ENCODE results near the gene RAPGEF1.
A peak's percentile ranks its signal among the peaks of the same experiment; 100 is the strongest.

RAPGEF1 gene

DNA sequence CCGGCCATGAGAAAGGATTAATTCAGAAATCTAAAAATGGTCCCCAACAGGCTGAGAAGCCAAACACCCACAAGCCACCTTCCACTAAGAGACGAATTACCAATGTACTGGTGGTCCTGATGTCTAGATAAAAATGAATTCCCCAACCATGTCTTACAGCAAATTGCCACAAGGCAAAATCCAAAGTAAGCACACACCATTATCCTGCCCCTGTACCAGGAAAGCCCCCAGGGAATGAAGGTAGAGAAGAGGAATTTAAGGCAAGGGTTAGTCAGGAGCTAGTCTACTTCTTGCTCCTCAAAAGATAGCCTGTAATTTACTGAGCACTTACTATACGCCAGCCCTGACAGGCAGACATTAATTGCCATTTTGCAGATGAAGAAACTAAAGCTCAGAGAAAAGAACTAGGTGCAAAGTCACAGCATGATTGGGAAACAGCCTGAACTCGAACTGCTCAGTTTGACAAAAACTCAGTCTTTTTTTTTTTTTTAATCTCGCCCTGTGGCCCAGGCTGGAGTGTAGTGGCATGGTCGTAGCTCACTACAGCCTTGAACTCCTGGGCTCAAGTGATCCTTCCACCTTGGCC lies 64.3 kb downstream of the RAPGEF1 start:
- Histone ChIP-seq H3K9me3 (ENCODE audit: control insufficient read depth, insufficient read depth, low read depth, low read length) (no peaks in the 10 kb centered on the region), H3K4me3 (ENCODE audit: low read depth, low read length) (no peak overlapping the region), H3K36me3 (ENCODE audit: control insufficient read depth in 2 of 2, insufficient read depth in 1 of 2, low read length in 2 of 2) (no peaks in the 10 kb centered on the region), H3K27ac (ENCODE audit: extremely low read depth, low read depth, low read length) (no peak overlapping the region), H3K4me1 (ENCODE audit: control insufficient read depth, insufficient read depth, low read length) (peaks cover 29% of the 10 kb centered on the region)
- CTCF ChIA-PET = interaction anchor here (0.6 to 1.1 kb wide), 2 partner anchors 83 to 308 kb away, joined by 4 to 5 read pairs; no protein-coding TSS in a partner anchor
- POLR2A ChIA-PET = interaction anchor here (1.0 kb wide), 1 partner anchor 22 kb away, joined by 3 read pairs; no protein-coding TSS in a partner anchor
- TF ChIP-seq, protein P1, sequence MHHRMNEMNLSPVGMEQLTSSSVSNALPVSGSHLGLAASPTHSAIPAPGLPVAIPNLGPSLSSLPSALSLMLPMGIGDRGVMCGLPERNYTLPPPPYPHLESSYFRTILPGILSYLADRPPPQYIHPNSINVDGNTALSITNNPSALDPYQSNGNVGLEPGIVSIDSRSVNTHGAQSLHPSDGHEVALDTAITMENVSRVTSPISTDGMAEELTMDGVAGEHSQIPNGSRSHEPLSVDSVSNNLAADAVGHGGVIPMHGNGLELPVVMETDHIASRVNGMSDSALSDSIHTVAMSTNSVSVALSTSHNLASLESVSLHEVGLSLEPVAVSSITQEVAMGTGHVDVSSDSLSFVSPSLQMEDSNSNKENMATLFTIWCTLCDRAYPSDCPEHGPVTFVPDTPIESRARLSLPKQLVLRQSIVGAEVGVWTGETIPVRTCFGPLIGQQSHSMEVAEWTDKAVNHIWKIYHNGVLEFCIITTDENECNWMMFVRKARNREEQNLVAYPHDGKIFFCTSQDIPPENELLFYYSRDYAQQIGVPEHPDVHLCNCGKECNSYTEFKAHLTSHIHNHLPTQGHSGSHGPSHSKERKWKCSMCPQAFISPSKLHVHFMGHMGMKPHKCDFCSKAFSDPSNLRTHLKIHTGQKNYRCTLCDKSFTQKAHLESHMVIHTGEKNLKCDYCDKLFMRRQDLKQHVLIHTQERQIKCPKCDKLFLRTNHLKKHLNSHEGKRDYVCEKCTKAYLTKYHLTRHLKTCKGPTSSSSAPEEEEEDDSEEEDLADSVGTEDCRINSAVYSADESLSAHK (tag by site-specific recombination; IDR thresholded peaks at IDR 0.05) = no peak
- peak; percentile 87 for TF ChIP-seq ZNF664 (tag by site-specific recombination; IDR thresholded peaks at IDR 0.05)

DNA sequence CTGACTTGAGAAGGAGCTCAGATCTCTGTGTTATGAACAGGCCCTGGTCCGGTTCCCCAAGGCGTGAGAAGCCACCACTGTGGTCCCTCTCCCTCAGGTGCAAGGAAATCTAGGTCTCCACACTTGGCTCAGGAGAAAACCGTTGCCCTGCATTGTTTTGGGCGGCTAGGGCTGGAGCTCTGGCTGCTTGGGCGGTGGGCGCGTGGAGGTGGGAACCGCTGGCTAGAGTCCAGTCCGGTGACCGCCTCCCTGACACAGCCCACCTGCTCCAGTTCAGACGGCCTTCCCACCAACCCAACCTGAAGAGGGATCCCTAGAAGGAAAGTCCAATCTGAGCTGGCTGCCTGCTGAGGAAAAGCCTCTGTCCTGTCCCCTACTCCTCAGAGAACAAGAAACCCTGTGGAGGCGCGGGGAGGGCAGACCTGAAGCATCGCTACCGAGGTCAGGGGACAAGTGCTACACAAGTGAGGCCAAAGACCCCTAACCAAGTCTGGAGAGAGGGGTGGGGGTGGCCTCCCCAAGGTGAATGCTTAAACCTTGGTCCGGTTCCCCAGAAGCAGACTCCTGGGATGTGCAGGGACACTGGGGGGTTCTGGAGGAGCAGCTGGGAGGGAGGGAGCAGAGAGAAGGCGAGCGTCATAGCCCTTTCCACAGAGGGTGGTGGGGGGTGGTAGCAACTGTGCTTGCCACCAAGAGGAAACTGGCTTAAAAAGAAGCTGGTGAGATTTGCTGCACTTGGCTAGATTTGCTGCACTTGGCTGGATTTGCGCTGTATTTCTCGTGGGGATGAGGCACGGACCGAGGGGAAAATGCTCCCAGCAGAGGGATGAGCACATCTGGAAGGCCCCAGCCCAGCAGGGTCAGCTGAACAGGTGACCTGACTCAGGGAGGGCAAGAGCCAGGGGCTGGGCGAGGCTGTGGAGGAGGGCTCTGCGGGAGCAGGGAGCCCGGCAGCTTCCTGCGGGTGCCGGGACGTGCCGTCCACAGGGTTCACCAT lies 65.2 kb downstream of the RAPGEF1 start:
- H3K9me3 ChIP-seq (ENCODE audit: control insufficient read depth, insufficient read depth, low read depth, low read length) = no peaks in the 10 kb centered on the region
- peaks cover 29% of the 10 kb centered on the region for H3K4me1 ChIP-seq (ENCODE audit: control insufficient read depth, insufficient read depth, low read length)
- H3K36me3 ChIP-seq (ENCODE audit: control insufficient read depth in 2 of 2, insufficient read depth in 1 of 2, low read length in 2 of 2) = no peaks in the 10 kb centered on the region
- no peak overlapping the region for H3K27ac ChIP-seq (ENCODE audit: extremely low read depth, low read depth, low read length)
- ChIA-PET POLR2A (interaction anchor here (1.0 kb wide), 1 partner anchor 23 kb away, joined by 3 read pairs; no protein-coding TSS in a partner anchor), CTCF (interaction anchor here (0.6 to 1.1 kb wide), 4 partner anchors 9 to 307 kb away, joined by 3 to 5 read pairs (median 4); no protein-coding TSS in a partner anchor)
- TF ChIP-seq ZFHX2 (tag by site-specific recombination; conservative IDR thresholded peaks at IDR 0.05) (peak; percentile 50; the same call in 1 of the 2 replicates), EGR2 (tag by site-specific recombination; IDR thresholded peaks at IDR 0.05; ENCODE audit: low read depth) (peak; percentile 37; the same call in 1 of the 2 replicates), ZNF416 (tag by site-specific recombination; IDR thresholded peaks at IDR 0.05) (no peak)
- no peak overlapping the region for H3K4me3 ChIP-seq (ENCODE audit: low read depth, low read length)

DNA sequence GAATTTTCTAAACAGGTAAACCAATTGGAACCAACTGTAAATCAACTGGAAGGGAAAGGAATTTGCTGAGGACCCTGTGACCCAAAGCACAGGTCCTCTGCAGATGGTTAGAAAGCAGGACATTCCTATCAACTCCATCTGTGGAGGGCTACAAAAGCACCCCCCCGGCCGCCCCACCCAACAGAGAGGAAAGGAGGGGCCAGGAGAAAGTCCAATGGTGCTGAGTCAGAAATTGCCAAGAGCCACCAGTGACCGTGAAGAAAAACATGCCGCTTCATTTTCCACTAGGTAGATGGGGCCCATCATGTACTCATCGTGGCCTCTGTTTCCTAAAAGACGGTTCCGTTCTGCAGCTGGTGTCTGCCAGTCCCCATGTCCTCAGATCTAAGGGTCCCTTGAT lies 66.3 kb downstream of the RAPGEF1 start:
- Histone ChIP-seq H3K4me1 (ENCODE audit: control insufficient read depth, insufficient read depth, low read length) (peaks cover 23% of the 10 kb centered on the region), H3K36me3 (ENCODE audit: control insufficient read depth in 2 of 2, insufficient read depth in 1 of 2, low read length in 2 of 2) (no peaks in the 10 kb centered on the region), H3K27ac (ENCODE audit: extremely low read depth, low read depth, low read length) (no peak overlapping the region), H3K9me3 (ENCODE audit: control insufficient read depth, insufficient read depth, low read depth, low read length) (no peaks in the 10 kb centered on the region), H3K4me3 (ENCODE audit: low read depth, low read length) (no peak overlapping the region)
- CTCF ChIA-PET = no interaction called here
- no peak for TF ChIP-seq ZNF626 (tag by site-specific recombination; IDR thresholded peaks at IDR 0.05)
- TF ChIP-seq, protein P2, sequence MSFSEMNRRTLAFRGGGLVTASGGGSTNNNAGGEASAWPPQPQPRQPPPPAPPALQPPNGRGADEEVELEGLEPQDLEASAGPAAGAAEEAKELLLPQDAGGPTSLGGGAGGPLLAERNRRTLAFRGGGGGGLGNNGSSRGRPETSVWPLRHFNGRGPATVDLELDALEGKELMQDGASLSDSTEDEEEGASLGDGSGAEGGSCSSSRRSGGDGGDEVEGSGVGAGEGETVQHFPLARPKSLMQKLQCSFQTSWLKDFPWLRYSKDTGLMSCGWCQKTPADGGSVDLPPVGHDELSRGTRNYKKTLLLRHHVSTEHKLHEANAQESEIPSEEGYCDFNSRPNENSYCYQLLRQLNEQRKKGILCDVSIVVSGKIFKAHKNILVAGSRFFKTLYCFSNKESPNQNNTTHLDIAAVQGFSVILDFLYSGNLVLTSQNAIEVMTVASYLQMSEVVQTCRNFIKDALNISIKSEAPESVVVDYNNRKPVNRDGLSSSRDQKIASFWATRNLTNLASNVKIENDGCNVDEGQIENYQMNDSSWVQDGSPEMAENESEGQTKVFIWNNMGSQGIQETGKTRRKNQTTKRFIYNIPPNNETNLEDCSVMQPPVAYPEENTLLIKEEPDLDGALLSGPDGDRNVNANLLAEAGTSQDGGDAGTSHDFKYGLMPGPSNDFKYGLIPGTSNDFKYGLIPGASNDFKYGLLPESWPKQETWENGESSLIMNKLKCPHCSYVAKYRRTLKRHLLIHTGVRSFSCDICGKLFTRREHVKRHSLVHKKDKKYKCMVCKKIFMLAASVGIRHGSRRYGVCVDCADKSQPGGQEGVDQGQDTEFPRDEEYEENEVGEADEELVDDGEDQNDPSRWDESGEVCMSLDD (tag by site-specific recombination; IDR thresholded peaks at IDR 0.05) = no peak
- no peak for TF ChIP-seq ZNF223 (tag by site-specific recombination; IDR thresholded peaks at IDR 0.05)
- no peak for TF ChIP-seq ZNF624 (tag by site-specific recombination; IDR thresholded peaks at IDR 0.05)
- TF ChIP-seq, protein P3, sequence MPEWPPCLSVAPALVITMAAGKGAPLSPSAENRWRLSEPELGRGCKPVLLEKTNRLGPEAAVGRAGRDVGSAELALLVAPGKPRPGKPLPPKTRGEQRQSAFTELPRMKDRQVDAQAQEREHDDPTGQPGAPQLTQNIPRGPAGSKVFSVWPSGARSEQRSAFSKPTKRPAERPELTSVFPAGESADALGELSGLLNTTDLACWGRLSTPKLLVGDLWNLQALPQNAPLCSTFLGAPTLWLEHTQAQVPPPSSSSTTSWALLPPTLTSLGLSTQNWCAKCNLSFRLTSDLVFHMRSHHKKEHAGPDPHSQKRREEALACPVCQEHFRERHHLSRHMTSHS (tag by site-specific recombination; IDR thresholded peaks at IDR 0.05) = no peak
- POLR2A ChIA-PET = no interaction called here
